ENCODE results near the gene KLF9. TPM values are rescaled to one million over a fixed set of nuclear protein-coding genes. Genes with fewer than 3 reads are reported as not detected.
A peak's percentile ranks its signal among the peaks of the same experiment; 100 is the strongest.
"Not testable (repeated sequence)": the region's sequence is repeated elsewhere in the genome, so short reads cannot be mapped to it uniquely, and the experiment has no call there.

Gene KLF9
- total RNA-seq, 1 experiment from 2014 or later = 20.7 TPM

GRCh38 chr9:70405808-70406433, 8.5 kb downstream of the KLF9 start:
- no peak for DNase-seq (ENCODE audit: low read depth)

GRCh38 chr9:70404261-70404660, 10.2 kb downstream of the KLF9 start:
- no peak for DNase-seq (ENCODE audit: low read depth)

- DNase-seq (ENCODE audit: low read depth) = peak; percentile 67
Measured at GRCh38 chr9:70403618-70404025, 10.8 kb downstream of the KLF9 start.

GRCh38 chr9:70403166-70403565, 11.3 kb downstream of the KLF9 start:
- peak; percentile 51 for DNase-seq (ENCODE audit: low read depth)

GRCh38 chr9:70402213-70402612, 12.2 kb downstream of the KLF9 start:
- no peak for DNase-seq (ENCODE audit: low read depth)

GRCh38 chr9:70401241-70401640, 13.2 kb downstream of the KLF9 start:
- DNase-seq (ENCODE audit: low read depth) = not testable (repeated sequence)

- DNase-seq (ENCODE audit: low read depth) = no peak
Measured at GRCh38 chr9:70400107-70400892, 14.2 kb downstream of the KLF9 start.

GRCh38 chr9:70399141-70399540, 15.3 kb downstream of the KLF9 start:
- DNase-seq (ENCODE audit: low read depth) = no peak

- DNase-seq (ENCODE audit: low read depth) = no peak
Measured at GRCh38 chr9:70398145-70398556, 16.3 kb downstream of the KLF9 start.

GRCh38 chr9:70395652-70396051, 18.8 kb downstream of the KLF9 start:
- DNase-seq (ENCODE audit: low read depth) = no peak

GRCh38 chr9:70392850-70393249, 21.6 kb downstream of the KLF9 start:
- no peak for DNase-seq (ENCODE audit: low read depth)

GRCh38 chr9:70392189-70392588, 22.3 kb downstream of the KLF9 start:
- no peak for DNase-seq (ENCODE audit: low read depth)

GRCh38 chr9:70390933-70391341, 23.5 kb downstream of the KLF9 start:
- DNase-seq (ENCODE audit: low read depth) = peak; percentile 68

- DNase-seq (ENCODE audit: low read depth) = peak; percentile 38
Measured at GRCh38 chr9:70389621-70390266, 24.7 kb downstream of the KLF9 start.

GRCh38 chr9:70389188-70389587, 25.3 kb downstream of the KLF9 start:
- no peak for DNase-seq (ENCODE audit: low read depth)

GRCh38 chr9:70387663-70388062, 26.8 kb downstream of the KLF9 start:
- no peak for DNase-seq (ENCODE audit: low read depth)

- DNase-seq (ENCODE audit: low read depth) = no peak
Measured at GRCh38 chr9:70385426-70385825, 29.0 kb downstream of the KLF9 start.

- no peak for DNase-seq (ENCODE audit: low read depth)
Measured at GRCh38 chr9:70382709-70383605, 31.5 kb downstream of the KLF9 start.

- DNase-seq (ENCODE audit: low read depth) = no peak
Measured at GRCh38 chr9:70382046-70382708, 32.3 kb downstream of the KLF9 start.

GRCh38 chr9:70374962-70375618, 39.4 kb downstream of the KLF9 start:
- DNase-seq (ENCODE audit: low read depth) = no peak

All from M059J (cell line).